HuH-7.5 (cell line): ENCODE data around the gene PVR.
"Not testable (repeated sequence)": the region's sequence is repeated elsewhere in the genome, so short reads cannot be mapped to it uniquely, and the experiment has no call there.

Source experiments
- DNase-seq: peaks from one replicate; pipeline ENCODE4 v3.0.0; 2011; ENCODE audit warnings: low spot score

PVR gene

GRCh38 chr19:44673510-44673909 is 29.8 kb downstream of the PVR start:
- no peak for DNase-seq

GRCh38 chr19:44675521-44675920 is 31.8 kb downstream of the PVR start:
- no peak for DNase-seq

DNA sequence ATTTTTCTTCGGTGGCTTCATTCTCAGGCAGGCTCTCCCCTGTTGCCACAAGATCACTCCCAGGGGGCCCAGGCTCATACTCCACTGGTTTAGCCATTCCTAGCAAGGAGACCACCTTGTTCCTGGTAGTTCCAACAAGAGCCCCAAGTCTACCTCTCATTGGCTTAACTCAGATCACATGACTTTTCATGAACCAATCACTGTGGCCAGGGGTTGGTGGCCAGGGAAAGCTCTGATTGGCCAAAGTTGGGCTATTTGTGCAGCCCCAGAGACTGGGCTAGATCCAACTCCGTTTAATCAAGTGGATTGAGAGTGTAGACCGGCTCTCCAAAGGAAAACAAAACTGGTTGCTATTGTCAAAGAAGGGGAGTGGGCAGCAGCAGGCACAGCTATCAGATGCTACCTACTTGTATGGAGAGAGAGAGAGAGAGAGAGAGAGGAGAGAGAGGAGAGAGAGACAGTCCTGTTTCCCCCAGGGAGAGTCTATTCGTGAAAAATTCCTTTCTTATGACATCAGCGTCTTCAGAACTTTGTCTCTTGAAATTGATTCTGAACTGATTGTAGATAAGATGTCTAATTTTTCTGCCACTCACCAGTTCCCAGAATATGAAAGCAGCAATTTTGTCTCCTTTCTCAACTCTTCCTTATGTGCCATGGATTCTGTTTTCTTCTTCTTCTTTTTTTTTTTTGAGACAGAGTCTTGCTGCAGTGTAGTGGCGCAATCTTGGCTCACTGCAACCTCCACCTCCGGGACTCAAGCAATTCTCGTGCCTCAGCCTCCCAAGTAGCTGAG is 33.5 kb downstream of the PVR start:
- no peak for DNase-seq

DNA sequence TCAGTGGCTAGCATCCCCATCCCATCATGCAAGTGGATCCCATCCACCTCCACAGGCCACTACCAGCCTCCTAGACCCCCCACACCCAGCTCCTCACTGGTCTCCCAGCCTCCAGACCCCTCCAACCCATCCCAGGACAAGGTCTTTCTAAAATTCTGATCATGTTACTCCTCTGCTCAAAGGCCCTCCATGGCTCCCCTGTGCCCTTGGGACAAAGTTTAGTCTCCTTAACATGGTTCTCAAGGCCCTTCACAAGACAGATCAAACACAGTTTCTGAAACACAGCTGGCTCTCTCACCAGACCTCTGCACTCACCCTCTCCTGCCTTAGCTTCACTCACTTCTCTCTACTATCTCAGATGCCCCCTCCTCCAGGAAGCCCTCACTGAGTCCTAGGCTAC is 36.8 kb downstream of the PVR start:
- no peak for DNase-seq

DNA sequence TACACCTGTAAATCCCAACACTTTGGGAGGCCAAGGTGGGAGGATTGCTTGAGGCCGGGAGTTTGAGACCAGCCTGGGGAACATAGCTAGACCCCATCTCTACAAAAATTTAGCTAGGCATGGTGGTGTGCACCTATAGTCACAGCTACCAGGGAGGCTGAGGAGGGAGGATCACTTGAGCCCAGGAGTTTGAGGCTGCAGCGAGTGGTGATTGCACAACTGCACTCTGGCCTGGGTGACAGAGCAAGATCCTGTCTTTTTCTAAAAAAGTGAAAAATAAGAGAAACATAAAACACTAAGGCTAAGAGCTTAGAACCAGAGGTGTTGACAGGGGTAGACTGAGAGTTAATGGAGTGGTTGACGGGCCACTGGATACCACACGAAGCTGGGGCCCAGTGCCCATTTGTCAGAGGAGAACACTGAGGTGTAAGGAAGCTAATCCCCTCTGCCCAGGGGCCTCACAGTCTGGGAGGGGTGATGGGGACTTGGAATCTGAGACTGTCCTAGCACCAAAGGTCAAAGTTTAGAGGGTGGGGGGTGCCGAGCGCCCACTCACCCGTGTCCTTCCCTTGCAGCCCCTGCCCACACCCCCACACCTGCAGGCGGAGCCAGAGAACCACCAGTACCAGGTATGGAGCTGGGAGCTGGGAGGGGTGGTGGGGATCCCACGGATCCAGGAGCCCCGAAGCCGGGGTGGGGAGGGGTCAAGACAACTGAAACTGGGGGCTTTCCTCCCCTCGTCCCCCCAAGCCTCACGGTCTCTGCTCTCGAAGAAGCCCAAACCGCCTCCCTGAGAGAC is 38.5 kb downstream of the PVR start:
- DNase-seq, result no peak

- no peak for DNase-seq
Observed at GRCh38 chr19:44682807-44683206, 39.1 kb downstream of the PVR start.

GRCh38 chr19:44683434-44684210 is 39.9 kb downstream of the PVR start:
- DNase-seq, result no peak

GRCh38 chr19:44684396-44684795 is 40.7 kb downstream of the PVR start:
- DNase-seq, result not testable (repeated sequence)

- no peak for DNase-seq
Observed at GRCh38 chr19:44684892-44685863, 41.5 kb downstream of the PVR start.

DNA sequence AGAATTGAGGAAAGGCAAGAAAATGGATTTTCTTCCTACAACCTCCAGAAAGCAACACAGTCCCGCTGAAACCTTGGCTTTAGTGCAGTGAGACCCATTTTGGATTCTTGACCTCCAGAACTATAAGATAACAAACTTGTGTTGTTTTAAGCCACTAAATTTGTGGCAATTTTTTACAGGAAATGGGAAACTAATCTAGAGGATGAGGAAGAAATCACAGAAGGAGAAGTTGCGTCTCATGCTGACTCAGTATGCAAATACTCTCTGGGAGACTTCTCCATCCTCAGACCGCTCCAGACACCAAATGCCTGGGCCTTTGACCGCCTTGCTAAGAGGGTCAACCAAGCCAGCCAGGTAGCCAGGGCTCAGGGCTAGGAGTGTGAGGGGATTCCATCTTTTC is 42.2 kb downstream of the PVR start:
- no peak for DNase-seq

DNA sequence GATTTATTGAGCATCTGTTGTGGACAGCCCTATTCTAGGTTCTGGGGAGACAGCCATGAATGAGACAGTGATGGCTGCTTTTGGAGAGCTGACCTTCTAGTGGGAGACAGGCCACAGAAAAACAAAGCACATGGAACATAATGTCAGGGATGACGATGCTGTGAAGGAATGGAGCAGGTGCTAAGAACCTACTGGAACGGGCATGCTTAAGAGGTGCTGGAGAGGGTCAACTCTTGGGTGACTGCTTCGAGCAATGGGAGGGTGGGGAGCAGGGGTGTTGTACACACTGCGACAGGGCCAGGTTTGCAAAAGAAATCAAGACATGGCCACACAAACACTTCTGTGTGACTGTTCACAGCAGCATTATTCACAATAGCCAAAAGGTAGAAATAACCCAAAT is 43.2 kb downstream of the PVR start:
- no peak for DNase-seq

DNA sequence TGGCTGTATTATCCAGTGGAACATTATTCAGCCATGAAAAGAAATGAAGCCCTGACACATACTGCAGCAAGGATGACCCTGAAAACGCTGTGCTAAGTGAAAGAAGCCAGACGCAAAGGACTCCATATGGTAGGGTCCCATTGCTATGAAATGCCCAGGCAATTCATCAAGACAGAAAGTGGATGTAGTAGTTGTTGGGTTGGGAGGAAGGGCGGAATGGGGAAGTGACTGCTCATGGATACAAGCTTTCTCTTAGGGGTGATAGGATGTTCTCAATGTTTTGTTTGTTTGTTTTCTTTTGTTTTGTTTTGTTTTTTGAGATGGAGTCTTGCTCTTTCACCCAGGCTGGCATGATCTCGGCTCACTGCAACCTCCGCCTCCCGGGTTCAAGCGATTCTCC is 44.2 kb downstream of the PVR start:
- no peak for DNase-seq

DNA sequence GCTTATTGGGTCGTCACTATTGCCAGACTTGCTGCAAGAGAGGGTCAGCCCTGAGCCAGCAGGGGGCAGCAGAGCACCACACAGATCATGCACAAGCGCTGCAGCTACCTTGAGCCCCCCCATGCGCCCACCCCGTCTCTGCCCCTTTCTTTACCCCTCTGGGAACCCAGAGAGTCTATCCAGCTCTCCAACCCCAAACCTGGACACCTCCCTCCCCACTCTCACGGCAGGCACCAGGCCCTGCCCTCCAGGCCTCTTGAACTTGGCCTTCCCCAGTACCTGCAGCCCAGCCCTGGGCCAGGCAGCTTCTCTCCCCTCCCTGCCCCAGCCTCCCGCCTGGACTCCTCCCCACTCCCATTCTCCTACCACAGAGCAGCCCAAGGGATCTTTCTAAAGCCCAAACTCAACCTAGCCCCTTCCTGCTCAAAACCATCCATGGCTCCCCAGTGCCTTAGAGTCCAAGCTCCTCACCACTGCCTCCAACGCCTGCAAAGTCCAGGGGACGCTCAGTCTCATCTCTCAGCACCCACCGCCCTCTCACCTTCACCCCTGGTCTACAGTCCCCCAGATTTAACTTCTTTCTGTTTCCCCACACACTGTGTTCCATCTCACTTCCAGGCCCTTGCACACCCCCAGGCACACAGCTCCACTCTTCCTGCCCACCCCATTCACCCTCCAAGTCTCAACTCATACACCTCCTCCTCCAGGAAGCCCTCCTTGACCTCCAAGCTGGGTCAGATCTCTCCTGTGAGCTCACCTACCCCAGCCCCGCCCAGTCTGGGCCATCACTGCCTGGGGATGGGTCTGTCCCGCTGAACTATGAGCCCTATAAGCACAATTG is 45.8 kb downstream of the PVR start:
- DNase-seq, result no peak

DNA sequence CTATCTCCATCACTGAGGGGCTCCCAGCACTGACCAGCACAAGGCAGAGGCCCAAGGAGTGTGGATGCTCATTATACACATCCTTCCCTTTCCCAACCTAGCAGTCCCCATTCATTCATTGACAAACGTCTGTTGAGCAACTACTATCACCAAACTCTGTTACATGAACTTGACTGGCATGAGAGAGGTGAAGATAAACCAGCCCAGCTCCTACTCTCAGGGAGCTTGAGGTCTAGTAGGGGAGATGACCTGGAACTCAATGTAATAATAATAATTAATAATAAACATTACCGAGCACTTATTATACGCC is 46.4 kb downstream of the PVR start:
- no peak for DNase-seq

- no peak for DNase-seq
Observed at GRCh38 chr19:44692379-44692721, 48.6 kb downstream of the PVR start.

DNA sequence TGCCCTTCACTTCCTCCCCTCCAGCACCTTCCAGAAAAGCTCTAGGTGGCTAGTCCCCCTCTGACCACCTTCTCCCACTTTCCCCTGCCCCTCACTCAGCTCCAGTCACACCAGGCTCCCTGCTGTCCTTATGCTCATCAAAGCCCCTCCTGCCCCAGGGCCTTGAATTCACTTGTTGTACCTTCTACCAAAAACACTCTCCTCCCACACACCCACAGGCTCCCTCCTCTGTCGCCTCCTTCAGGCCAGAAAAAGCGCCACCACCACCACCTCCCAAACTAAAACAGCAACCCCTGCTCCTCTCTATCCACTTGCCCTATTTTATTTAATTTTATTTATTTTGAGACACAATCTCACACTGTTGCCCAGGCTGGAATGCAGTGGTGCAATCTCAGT is 50.5 kb downstream of the PVR start:
- no peak for DNase-seq

DNA sequence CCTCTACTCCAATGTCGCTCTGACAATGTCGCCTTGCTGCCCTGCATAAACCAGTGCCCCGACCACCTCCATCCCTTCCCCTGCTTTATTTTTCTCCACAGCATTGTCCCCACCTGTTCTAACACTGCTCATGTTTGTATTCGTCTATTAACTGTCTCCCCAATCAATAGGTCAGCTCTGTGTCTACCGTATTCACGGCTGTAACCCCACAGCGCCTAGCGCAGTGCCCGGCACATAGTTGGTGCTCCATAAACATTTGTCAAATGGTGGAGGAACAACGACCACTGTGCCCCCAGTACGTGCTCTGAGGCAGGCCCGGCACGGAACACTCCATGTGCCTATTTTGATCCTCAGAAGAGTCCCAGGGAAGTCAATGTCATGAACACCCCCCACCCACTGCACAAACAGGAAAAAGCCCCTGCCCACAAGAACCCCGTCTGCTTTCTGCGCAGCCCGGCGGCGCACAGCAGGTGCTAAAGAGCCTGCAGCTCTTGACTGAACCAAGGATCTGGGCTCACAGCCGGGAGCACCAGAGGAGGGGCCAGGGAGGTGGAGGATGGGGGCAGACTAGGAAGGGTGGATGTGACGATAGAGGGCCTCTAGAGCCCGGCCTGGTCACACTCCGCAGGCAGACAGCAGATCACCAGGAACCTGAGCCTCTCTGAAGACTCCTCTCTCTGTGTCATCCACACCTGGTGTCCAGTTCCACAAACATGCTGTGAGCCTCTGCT is 53.4 kb downstream of the PVR start:
- DNase-seq, result no peak

GRCh38 chr19:44697670-44698034 is 53.9 kb downstream of the PVR start:
- no peak for DNase-seq

DNA sequence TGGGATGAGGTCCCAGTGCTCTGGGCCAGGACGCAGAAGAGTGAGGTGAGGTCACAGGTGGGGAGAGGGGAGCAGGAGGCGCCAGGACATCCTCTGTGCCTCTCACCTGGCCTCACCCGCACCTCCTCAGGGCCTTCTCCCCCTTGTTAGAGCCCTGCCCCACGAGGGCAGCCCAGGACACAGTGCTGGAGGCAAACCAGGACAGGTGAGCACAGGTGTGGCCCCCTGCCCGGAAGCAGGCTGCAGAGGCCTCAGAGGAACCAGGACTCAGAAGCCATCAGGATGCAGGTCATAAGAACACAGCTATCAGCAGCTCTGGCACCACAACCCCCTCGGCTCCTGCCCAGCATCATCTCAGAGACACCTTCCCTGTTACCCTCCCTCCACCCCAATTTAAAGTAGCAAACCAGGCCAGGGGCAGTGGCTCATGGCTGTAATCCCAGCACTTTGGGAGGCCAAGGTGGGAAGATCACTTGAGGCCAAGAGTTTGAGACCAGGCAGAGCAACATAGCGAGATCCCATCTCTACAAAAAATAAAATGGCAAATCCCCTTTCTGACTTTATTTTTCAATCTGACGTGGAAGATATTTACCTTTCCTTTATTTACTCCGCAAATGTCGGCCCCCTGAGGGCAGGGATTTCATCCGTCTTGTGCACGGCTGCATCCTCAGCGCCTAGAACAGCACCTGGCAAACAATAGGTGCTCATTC is 54.9 kb downstream of the PVR start, which contains the start of gene CEACAM16:
CEACAM16 (plus strand) TSS at position 660 of the 710 bp plus-strand sequence. CDS start 2,306 bp downstream, outside the sequence.
- DNase-seq, result no peak

DNA sequence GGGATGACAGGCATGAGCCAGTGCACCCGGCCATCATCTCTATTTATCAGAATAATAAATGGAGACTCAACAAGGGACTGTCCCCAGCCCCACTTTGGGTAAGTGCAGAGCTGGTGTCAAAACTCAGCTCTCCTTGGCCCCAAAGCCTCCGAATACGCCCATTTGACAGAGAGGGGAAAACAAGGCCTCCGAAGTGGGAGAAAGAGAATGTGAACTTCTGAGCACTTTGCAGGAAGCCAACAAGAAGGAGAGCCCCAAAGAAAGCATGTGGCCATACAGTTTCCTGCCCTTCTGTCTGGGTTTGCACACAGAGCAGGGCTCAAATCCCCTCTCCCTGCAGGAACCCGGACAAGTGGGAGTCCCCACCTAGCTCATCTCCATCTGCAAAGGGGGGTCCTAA is 56.8 kb downstream of the PVR start:
- no peak for DNase-seq
